DND-41 (cell line): ENCODE data around the gene WDR70.

Experiments used
- ATAC-seq: fragments of 200-7000 bp; cut with Tn5 transposase; 3 replicates; pipeline ENCODE4 v1.9.1; 2021; ENCODE audit warnings: low read depth; ENCODE audit not compliant: insufficient read depth
- DNase-seq: peaks from one replicate; pipeline ENCODE4 v3.0.0-alpha.2; 2020
- H2AFZ ChIP-seq: 2 replicates; pipeline ENCODE4 v1.6.0; 2012; ENCODE audit warnings: low read depth, low read length
- H3K27ac ChIP-seq: 2 replicates; pipeline ENCODE4 v1.5.1; 2012; ENCODE audit warnings: low read length, inconsistent platforms
- H3K27me3 ChIP-seq: fragments of 200-600 bp; sonication (generic); 2 replicates; pipeline ENCODE4 v1.6.0; 2012; ENCODE audit warnings: low read length, mild to moderate bottlenecking, inconsistent platforms; ENCODE audit not compliant: insufficient read depth, poor library complexity
- H3K36me3 ChIP-seq: 2 replicates; pipeline ENCODE4 v1.5.1; 2012; ENCODE audit warnings: low read length, inconsistent platforms; ENCODE audit not compliant: insufficient read depth
- H3K4me1 ChIP-seq: 2 replicates; pipeline ENCODE4 v1.5.1; 2012; ENCODE audit warnings: mild to moderate bottlenecking, low read length; ENCODE audit not compliant: insufficient read depth
- H3K4me2 ChIP-seq: 2 replicates; pipeline ENCODE4 v1.6.0; 2012; ENCODE audit warnings: mild to moderate bottlenecking, moderate library complexity, low read length, inconsistent platforms; ENCODE audit not compliant: insufficient read depth
- H3K4me3 ChIP-seq, 2 experiments: fragments of 200-600 bp in 1 of 2; shearing (Covaris generic) in 1 of 2; 2 replicates each; pipeline ENCODE4 v1.5.1; 2012 to 2016; ENCODE audit warnings: inconsistent platforms in 2 of 2, low read length in 2 of 2, mild to moderate bottlenecking in 2 of 2, low read depth in 1 of 2, moderate library complexity in 1 of 2
- H3K79me2 ChIP-seq: 2 replicates; pipeline ENCODE4 v1.6.0; 2012; ENCODE audit warnings: low read length, inconsistent platforms; ENCODE audit not compliant: insufficient read depth
- H3K9ac ChIP-seq: 2 replicates; pipeline ENCODE4 v1.6.0; 2012; ENCODE audit warnings: low read depth, mild to moderate bottlenecking, inconsistent platforms, low read length, moderate library complexity
- H3K9me3 ChIP-seq: 2 replicates; pipeline ENCODE4 v1.5.1; 2012; ENCODE audit warnings: low read length, moderate library complexity, mild to moderate bottlenecking, inconsistent platforms; ENCODE audit not compliant: insufficient read depth, severe bottlenecking
- H4K20me1 ChIP-seq: 2 replicates; pipeline ENCODE4 v1.6.0; 2012; ENCODE audit warnings: low read length; ENCODE audit not compliant: insufficient read depth
- EZH2 ChIP-seq: IDR thresholded peaks from 3 replicates; pipeline ENCODE4 v1.6.1; 2012; ENCODE audit warnings: borderline replicate concordance, low read depth, mild to moderate bottlenecking, moderate library complexity, low read length, inconsistent platforms; ENCODE audit not compliant: severe bottlenecking
- TF ChIP-seq, protein P1 (sequence below): IDR thresholded peaks from 2 replicates; pipeline ENCODE4 v1.5.1; 2012; ENCODE audit warnings: borderline replicate concordance, low read length, moderate library complexity, mild to moderate bottlenecking; ENCODE audit not compliant: poor library complexity, severe bottlenecking; ENCODE audit errors: extremely low read depth

The WDR70 gene

GRCh38 chr5:37495668-37496347 is 116.7 kb downstream of the WDR70 start:
- Histone ChIP-seq H3K9me3 (no peaks in the 10 kb centered on the region), H3K4me2 (no peak overlapping the region), H3K9ac (no peak overlapping the region), H3K27ac (no peak overlapping the region), H3K4me3 (no peak overlapping the region), H4K20me1 (no peaks in the 10 kb centered on the region), H3K79me2 (no peaks in the 10 kb centered on the region), H3K4me1 (no peaks in the 10 kb centered on the region), H3K36me3 (peaks cover 3% of the 10 kb centered on the region; the same call in 1 of the 2 replicates), H3K27me3 (no peaks in the 10 kb centered on the region), H2AFZ (no peak overlapping the region)
- no peak for ATAC-seq
- no peak for TF ChIP-seq EZH2
- TF ChIP-seq, protein P1, sequence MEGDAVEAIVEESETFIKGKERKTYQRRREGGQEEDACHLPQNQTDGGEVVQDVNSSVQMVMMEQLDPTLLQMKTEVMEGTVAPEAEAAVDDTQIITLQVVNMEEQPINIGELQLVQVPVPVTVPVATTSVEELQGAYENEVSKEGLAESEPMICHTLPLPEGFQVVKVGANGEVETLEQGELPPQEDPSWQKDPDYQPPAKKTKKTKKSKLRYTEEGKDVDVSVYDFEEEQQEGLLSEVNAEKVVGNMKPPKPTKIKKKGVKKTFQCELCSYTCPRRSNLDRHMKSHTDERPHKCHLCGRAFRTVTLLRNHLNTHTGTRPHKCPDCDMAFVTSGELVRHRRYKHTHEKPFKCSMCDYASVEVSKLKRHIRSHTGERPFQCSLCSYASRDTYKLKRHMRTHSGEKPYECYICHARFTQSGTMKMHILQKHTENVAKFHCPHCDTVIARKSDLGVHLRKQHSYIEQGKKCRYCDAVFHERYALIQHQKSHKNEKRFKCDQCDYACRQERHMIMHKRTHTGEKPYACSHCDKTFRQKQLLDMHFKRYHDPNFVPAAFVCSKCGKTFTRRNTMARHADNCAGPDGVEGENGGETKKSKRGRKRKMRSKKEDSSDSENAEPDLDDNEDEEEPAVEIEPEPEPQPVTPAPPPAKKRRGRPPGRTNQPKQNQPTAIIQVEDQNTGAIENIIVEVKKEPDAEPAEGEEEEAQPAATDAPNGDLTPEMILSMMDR = no peak
- no peak for DNase-seq

DNA sequence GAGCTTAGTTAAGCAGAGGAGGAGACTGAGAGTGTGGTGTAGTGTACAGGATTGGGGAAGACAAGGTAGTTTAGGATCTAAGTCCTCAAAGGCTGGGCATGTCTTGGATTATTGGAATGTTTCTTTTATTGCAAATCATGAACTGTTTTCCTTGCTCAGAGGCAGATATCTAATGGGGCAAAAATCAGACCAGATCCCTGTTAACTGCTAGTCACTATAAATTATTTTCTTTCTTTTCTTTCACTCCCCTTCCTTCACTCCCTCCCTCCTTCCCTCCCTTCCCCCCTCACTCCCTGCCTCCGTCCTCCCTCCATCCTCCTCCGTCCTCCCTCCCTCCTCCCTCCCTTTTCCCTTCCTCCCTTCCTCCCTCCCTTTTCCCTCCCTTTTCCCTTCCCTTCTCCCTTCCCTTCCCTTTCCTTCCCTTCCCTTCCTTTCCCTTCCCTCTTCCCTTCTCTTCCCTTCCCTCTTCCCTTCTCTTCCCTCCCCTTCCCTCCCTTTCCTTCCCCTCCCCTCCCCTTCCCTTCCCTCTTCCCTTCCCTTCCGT is 117.9 kb downstream of the WDR70 start:
- Histone ChIP-seq H3K27ac (no peak overlapping the region), H3K4me3 (no peak overlapping the region), H3K27me3 (no peaks in the 10 kb centered on the region), H2AFZ (no peak overlapping the region), H4K20me1 (no peaks in the 10 kb centered on the region), H3K9me3 (no peaks in the 10 kb centered on the region), H3K4me2 (no peak overlapping the region), H3K36me3 (peaks cover 3% of the 10 kb centered on the region; the same call in 1 of the 2 replicates), H3K79me2 (no peaks in the 10 kb centered on the region), H3K4me1 (no peaks in the 10 kb centered on the region), H3K9ac (no peak overlapping the region)
- DNase-seq (no peak), ATAC-seq (no peak)
- no peak for TF ChIP-seq EZH2
- TF ChIP-seq, protein P1 = no peak

DNA sequence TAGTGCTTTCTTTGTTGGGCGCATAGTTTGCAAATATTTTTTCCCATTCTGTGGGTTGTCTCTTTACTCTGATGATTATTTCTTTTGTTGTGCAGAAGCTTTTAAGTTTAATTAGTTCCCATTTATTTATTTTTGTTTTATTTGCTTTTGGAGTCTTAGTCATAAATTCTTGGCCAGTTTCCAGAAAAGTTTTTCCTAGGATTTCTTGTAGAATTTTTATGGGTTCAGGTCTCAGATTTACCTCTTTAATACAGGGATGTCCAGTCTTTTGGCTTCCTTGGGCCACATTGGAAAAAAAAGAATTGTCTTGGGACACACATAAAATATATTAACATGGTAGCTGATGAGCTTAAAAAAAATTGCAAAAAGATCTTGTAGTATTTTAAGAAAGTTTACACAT is 122.0 kb downstream of the WDR70 start:
- Histone ChIP-seq H3K4me1 (no peaks in the 10 kb centered on the region), H3K4me2 (no peak overlapping the region), H3K9me3 (no peaks in the 10 kb centered on the region), H3K4me3 (no peak overlapping the region), H3K27ac (no peak overlapping the region), H4K20me1 (no peaks in the 10 kb centered on the region), H3K9ac (no peak overlapping the region), H2AFZ (no peak overlapping the region), H3K79me2 (no peaks in the 10 kb centered on the region), H3K27me3 (no peaks in the 10 kb centered on the region), H3K36me3 (peaks cover 3% of the 10 kb centered on the region; the same call in 1 of the 2 replicates)
- no peak for DNase-seq
- TF ChIP-seq, protein P1 = no peak
- TF ChIP-seq EZH2 = no peak
- no peak for ATAC-seq
